Nephron (organoid): Measurements from ENCODE around the gene GPC5.
A peak's percentile ranks its signal among the peaks of the same experiment; 100 is the strongest.

Experiments
- H3K27ac Mint-ChIP-seq, 3 experiments: 2 replicates each; pipeline ENCODE4 v1.8.0; 2020; ENCODE audit warnings: mixed read lengths in 3 of 3, mild to moderate bottlenecking in 2 of 3, moderate library complexity in 1 of 3
- H3K27me3 Mint-ChIP-seq: 2 replicates; pipeline ENCODE4 v1.8.0; 2021; ENCODE audit warnings: low read depth, mild to moderate bottlenecking, moderate library complexity, mixed read lengths
- H3K36me3 Mint-ChIP-seq: 2 replicates; pipeline ENCODE4 v1.8.0; 2020; ENCODE audit warnings: low read depth, mixed read lengths
- H3K4me1 Mint-ChIP-seq: 2 replicates; pipeline ENCODE4 v1.8.0; 2020; ENCODE audit warnings: mixed read lengths
- H3K4me3 Mint-ChIP-seq, 3 experiments: 2 replicates each; pipeline ENCODE4 v1.8.0; 2020; ENCODE audit warnings: mild to moderate bottlenecking in 3 of 3, mixed read lengths in 3 of 3, moderate library complexity in 2 of 3
- H3K9me3 Mint-ChIP-seq: 2 replicates; pipeline ENCODE4 v1.8.0; 2020; ENCODE audit warnings: mixed read lengths
- TF ChIP-seq, protein P1 (sequence below), 3 experiments: fragments of 200-600 bp; sonication (generic); IDR thresholded peaks; one replicate each; pipeline ENCODE4 v1.5.0; 2021; ENCODE audit warnings: antibody characterized with exemption in 3 of 3; ENCODE audit not compliant: unreplicated experiment in 3 of 3

GPC5 gene

DNA sequence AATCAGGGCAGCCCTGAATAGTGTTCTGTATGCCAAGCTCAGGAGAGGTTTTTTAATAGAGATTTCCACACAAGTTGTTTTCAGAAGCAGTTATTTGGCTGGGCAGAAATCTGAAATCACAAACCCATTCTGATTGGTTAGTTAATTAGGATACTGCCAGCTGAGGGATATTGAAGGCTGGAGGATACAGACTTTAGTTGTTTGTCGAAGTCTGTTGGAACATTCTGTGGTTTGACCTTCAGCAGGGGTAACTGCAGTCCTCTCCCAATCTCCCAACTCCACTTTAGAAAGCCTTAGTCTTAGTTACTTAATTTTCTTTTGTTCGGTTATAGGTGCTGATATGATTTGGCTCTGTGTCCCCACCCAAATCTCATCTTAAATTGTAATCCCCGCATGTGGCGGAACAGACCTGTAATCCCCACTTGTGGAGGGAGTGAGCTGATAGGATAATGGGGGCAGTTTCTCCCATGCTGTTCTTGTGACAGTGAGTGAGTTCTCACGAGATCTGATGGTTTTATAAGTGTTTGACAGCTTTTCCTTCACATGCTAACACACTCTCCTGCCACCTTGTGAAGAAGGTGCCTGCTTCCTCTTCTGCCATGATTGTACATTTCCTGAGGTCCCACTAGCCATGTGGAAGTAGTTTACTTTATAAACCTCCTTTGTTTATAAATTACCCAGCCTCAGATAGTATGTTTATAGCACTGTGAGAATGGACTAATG, 169.2 kb downstream of the GPC5 start:
- H3K27me3 Mint-ChIP-seq = no peaks in the 10 kb centered on the region

DNA sequence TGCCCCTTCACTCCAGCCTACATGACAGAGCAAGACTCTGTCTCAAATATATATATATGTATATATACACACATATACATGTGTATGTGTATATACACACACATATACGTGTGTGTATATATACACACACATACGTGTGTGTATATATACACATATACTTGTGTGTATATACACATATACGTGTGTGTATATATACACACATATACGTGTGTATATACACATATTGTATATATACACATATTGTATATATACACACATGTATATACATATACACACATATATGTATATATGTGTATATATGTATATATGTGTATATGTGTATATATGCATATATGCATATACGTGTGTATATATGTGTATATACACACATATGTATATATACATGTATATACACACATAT, 173.3 kb downstream of the GPC5 start:
- no peaks in the 10 kb centered on the region for H3K9me3 Mint-ChIP-seq
- TF ChIP-seq, protein P1, sequence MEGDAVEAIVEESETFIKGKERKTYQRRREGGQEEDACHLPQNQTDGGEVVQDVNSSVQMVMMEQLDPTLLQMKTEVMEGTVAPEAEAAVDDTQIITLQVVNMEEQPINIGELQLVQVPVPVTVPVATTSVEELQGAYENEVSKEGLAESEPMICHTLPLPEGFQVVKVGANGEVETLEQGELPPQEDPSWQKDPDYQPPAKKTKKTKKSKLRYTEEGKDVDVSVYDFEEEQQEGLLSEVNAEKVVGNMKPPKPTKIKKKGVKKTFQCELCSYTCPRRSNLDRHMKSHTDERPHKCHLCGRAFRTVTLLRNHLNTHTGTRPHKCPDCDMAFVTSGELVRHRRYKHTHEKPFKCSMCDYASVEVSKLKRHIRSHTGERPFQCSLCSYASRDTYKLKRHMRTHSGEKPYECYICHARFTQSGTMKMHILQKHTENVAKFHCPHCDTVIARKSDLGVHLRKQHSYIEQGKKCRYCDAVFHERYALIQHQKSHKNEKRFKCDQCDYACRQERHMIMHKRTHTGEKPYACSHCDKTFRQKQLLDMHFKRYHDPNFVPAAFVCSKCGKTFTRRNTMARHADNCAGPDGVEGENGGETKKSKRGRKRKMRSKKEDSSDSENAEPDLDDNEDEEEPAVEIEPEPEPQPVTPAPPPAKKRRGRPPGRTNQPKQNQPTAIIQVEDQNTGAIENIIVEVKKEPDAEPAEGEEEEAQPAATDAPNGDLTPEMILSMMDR (IDR thresholded peaks at IDR 0.05; ENCODE audit: unreplicated experiment in 3 of 3) = no peak
- no peaks in the 10 kb centered on the region for H3K36me3 Mint-ChIP-seq
- no peaks in the 10 kb centered on the region for H3K27me3 Mint-ChIP-seq
- H3K4me1 Mint-ChIP-seq = no peaks in the 10 kb centered on the region
- no peak overlapping the region for H3K4me3 Mint-ChIP-seq
- no peak overlapping the region for H3K27ac Mint-ChIP-seq

More for the DNA sequence above, 169.2 kb downstream of the GPC5 start:
- Mint-ChIP-seq H3K4me3 (no peak overlapping the region), H3K36me3 (no peaks in the 10 kb centered on the region), H3K9me3 (no peaks in the 10 kb centered on the region), H3K4me1 (peaks cover 5% of the 10 kb centered on the region), H3K27ac (no peak overlapping the region)
- TF ChIP-seq, protein P1 (IDR thresholded peaks at IDR 0.05; ENCODE audit: unreplicated experiment in 3 of 3) = no peak

DNA sequence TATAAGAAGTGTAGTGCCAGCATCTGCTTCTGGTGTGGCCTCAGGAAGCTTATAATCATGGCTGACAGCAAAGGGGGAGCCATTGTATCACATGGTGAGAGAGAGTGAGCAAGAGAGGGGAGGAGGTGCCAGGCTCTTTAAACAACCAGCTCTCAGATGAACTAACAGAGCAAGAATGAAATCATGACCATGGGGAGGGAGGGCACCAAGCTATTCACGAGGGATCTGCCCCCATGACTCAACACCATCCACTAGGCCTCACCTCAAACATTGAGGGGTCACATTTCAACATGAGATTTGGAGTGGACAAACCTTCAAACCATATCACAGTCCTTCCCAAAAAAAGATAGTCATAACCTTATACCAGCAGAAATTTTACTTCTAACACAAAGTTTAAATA, 174.0 kb downstream of the GPC5 start:
- H3K4me3 Mint-ChIP-seq = no peak overlapping the region
- no peaks in the 10 kb centered on the region for H3K27me3 Mint-ChIP-seq
- H3K4me1 Mint-ChIP-seq = no peaks in the 10 kb centered on the region
- TF ChIP-seq, protein P1 (IDR thresholded peaks at IDR 0.05; ENCODE audit: unreplicated experiment in 3 of 3) = no peak
- no peaks in the 10 kb centered on the region for H3K36me3 Mint-ChIP-seq
- H3K9me3 Mint-ChIP-seq = no peaks in the 10 kb centered on the region
- no peak overlapping the region for H3K27ac Mint-ChIP-seq

DNA sequence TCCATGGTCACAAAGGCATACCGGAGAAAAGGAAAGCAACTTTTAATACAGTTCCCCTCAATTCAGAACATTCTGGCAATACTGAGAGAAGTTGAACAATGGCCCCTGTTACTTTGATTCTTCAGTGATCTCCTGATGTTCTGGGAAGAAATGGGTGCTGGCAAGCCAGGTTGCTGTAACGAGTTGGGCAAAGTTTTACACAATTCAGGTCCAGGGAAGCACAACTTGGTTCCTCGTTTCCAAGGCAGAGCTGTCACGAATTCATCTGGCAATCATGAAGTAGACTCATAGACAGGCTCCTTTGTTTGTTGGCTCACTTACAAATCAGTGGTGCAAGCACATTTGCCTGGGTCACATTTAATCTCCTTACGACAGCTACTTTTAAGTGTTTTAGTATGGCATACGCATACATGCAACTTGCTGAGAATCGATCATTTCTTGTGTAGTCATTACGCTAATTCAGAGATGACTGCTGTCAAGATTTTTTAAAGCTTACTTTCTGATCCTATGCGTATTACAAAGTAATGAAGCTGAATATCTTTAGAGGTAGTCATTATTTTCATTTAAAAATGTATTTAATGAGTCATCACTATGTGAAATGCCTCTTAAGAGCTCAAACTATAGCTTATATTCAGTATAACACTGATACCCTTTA, 174.7 kb downstream of the GPC5 start:
- H3K4me3 Mint-ChIP-seq = no peak overlapping the region
- H3K4me1 Mint-ChIP-seq = no peaks in the 10 kb centered on the region
- no peaks in the 10 kb centered on the region for H3K36me3 Mint-ChIP-seq
- H3K9me3 Mint-ChIP-seq = no peaks in the 10 kb centered on the region
- no peak overlapping the region for H3K27ac Mint-ChIP-seq
- no peaks in the 10 kb centered on the region for H3K27me3 Mint-ChIP-seq
- TF ChIP-seq, protein P1 (IDR thresholded peaks at IDR 0.05; ENCODE audit: unreplicated experiment in 3 of 3) = no peak

DNA sequence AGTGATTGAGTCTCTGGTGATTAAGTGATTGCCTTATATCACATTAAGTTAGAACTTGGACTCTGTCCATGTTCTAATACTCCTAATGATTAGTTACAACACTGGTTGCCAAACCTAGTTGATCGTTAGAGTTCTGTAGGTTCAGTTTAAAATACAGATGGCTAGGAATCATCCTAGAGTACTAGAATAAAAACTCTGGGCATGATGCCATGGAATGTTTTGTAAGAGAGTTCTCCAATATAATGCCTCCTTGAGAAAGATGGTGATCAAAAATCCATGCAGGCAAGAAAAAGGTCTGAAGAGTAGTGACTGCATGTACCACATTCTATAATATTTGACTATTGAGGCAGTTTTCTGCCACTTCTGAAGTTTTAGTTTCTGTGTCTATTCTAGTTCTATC, 176.3 kb downstream of the GPC5 start:
- Mint-ChIP-seq H3K4me1 (no peaks in the 10 kb centered on the region), H3K4me3 (no peak overlapping the region), H3K9me3 (peaks cover 2% of the 10 kb centered on the region), H3K36me3 (no peaks in the 10 kb centered on the region), H3K27ac (no peak overlapping the region), H3K27me3 (no peaks in the 10 kb centered on the region)
- TF ChIP-seq, protein P1 (IDR thresholded peaks at IDR 0.05; ENCODE audit: unreplicated experiment in 3 of 3) = no peak

DNA sequence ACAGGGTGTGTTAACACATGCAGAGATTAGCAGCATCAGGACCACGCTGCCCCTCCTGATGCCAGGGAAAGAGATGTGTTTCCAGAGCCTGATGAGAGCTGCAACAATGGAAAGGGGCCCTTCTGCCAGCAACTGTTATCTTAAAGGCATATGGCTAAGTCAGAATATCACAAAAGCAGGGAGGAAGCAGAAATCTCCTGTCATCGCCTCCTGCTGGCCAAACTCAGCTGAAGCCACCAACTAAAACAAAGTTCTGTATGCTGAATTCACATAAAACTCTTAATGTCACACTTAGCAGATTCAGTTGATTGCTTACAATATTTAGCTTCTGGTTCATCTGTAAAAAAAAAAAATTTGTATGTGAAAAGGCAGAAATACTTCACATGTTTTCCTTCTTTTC, 178.2 kb downstream of the GPC5 start:
- TF ChIP-seq, protein P1 (IDR thresholded peaks at IDR 0.05; ENCODE audit: unreplicated experiment in 3 of 3) = peak; percentile 7 to 28 (median 13)
- H3K4me3 Mint-ChIP-seq = no peak overlapping the region

More for the DNA sequence above, 178.2 kb downstream of the GPC5 start:
- Mint-ChIP-seq H3K9me3 (peaks cover 2% of the 10 kb centered on the region), H3K4me1 (no peaks in the 10 kb centered on the region), H3K27ac (no peak overlapping the region), H3K27me3 (no peaks in the 10 kb centered on the region), H3K36me3 (no peaks in the 10 kb centered on the region)
